Activated CD4-positive, alpha-beta T cell treated with anti-CD3 and anti-CD28 coated beads for 48 hours (primary cell): ENCODE measurements around the gene PPP3CA.
A peak's percentile ranks its signal among the peaks of the same experiment; 100 is the strongest.
"Not testable (repeated sequence)": the region's sequence is repeated elsewhere in the genome, so short reads cannot be mapped to it uniquely, and the experiment has no call there.

ENCODE experiments used
- DNase-seq: peaks from one replicate; pipeline ENCODE4 v3.0.0-alpha.2; 2020

Gene PPP3CA

DNA sequence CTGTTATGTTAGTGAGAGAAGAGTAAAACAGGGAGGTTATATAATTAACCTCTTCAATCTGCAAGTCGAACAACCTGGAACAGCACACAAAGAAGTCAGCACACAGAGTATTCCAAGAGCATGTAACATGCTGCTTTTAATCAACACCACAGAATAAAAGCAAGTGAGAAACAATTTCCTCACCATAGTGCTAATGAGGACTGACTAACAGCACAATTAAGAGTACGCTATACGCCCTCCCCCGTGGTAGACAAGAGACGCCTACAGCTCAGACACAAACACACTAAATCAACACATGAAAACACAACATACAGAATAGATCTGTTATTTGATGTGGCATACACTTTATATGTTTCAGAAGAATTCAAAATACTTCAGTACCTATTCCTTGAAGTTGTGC lies 103.0 kb downstream of the PPP3CA start:
- DNase-seq = no peak

DNA sequence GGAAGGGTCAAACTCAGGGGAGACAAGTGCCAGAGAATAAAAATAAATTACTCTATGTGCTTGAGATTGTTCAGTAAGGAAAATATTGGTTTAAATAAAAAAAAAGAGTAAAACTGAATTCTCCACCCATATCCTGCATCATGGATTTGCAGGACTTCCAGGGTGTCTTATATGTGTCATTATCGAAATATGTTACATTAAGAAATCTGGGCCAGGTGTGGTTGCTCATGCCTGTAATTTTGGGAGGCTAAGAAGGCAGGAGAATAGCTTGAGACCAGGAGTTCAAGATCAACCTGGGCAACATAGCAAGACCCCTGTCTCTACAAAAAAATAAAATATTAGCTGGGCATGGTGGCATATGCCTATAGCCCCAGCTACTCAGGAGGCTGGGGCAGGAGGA lies 104.9 kb downstream of the PPP3CA start:
- DNase-seq = no peak

DNA sequence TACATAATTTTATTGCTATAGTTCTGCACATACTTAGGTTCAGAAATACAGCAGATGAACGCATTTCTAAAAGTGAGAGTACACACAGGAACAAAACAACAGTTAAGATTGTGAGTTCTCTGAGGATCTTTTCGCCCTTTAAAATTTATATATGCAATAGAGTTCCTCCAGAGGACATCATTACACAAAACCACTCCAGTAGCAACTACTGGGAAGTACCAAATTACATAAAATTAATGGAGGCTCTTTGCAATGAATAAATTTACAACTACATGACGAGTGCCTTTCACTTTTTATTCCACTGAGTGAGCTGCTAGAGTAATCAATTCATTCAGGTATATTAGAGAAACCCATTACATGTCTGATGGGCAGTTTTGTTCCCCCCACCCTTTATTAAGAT lies 107.2 kb downstream of the PPP3CA start:
- no peak for DNase-seq

DNA sequence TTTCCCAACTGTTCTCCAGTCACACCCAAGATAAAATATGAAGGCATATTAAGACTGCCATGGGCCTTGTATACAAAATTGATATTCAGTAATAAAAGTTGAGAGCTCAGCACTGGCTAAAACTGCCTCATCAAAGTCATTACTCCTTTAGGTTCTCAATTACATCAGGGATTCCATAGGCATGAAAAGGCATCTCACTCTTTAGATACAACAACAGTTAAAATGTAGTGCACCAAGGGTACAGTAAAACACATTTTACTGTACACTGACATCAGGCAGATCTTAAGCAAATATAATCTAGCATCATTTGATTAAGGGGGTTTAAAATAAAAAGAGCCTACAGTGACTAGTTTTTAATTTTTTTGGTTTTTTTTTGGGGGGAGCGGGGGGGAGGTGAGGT lies 107.7 kb downstream of the PPP3CA start:
- no peak for DNase-seq

DNA sequence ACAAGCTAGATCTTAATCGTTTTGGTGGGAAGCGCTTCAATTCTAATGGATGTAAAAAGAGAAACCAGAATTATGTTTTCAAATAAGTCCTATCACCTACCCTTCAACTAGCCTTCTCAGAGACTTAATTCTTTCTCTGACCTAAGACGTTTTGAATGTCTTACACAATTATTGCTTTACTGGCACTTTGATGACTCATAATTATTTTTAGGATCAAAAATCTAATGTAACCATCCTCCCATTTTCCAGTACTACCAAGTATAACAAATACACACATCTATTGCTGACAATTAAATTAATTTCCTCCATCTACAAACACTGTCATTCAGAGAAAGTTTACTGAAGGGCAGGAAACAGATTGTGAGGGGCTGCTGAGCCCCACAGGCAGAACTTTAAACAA lies 108.6 kb downstream of the PPP3CA start:
- DNase-seq = no peak

DNA sequence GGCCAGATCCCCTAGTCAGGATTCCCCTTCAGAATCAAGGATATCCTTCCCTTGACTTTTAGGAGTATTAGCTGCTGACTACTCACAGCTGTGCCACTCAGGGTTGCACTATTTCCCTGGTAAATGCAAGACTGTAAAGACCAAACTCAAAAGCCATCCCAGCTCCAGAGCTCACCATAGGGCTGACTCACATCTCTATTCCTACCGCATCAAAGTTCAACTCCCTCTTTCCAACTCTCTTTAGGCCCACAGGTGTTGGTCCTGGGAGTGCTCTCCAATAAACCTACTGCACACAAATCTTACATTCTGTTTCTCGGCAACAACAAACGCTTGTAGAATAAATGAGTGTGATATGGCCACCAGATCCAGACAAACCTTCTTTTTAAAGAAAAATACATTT lies 109.6 kb downstream of the PPP3CA start:
- DNase-seq = no peak

DNA sequence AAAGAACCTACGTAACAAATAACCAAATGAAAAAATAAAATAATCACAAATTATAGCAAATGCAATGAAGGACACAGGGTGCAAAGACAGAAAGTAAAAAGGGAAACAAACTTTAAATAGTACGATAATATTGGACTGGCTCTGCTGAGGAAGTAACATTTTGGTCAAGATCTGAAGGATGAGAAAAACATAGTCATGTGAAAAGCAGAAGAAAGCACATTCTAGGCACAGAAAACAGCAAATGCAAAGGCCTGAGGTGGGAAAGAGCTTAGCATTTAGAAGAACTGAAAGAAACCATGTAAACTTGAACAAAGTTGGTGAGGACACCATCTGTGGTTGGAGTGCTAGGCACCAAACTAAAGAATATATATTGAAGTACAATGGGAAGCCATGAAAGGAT lies 111.2 kb downstream of the PPP3CA start:
- no peak for DNase-seq

DNA sequence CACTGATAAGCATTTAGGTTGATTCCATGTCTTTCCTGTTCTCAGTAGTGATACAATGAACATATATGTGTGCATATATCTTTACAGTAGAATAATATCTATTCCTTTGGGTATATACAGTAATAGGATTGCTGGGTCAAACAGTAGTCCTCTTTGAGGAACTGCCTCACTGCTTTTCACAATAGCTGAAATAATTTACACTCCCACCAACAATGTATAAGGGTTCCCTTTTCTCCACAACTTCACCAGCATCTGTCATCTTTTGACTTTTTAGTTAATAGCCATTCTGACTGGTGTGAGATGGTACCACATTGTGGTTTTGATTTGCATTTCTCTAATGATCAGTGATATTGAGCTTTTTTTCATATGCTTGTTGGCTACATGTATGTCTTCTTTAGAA lies 113.2 kb downstream of the PPP3CA start:
- not testable (repeated sequence) for DNase-seq

DNA sequence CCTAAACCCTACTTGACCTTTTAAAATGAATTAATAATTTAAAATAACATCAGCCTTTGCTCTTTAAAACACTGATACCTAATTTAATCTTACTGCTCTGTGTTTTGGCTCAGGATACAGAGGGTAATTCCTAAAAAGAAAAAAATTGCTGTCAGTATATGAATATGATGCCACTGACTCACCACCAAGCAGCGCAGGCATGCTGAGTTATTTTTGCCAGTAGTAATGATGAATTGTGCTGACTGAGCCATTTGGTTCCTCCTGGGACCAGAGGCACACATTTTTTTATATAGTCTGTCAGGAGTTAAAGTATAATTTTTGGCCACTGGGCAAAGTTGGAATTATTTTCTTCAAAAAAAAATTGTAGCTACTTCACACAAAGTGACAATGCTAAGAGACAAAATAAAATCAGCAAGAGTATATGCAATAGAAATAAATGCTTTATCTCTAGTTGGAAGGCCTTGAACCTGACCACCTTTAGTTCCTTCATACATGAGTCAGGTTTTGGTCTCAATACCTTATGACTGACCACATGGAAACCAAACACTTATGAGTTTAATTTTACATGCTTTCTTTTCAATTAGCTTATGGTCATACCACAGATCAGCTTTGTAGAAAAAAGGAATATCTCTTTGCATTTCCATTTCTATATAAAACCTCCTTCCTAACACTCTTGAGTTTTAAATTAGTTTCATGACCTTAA lies 115.1 kb downstream of the PPP3CA start:
- DNase-seq = peak; percentile 30

DNA sequence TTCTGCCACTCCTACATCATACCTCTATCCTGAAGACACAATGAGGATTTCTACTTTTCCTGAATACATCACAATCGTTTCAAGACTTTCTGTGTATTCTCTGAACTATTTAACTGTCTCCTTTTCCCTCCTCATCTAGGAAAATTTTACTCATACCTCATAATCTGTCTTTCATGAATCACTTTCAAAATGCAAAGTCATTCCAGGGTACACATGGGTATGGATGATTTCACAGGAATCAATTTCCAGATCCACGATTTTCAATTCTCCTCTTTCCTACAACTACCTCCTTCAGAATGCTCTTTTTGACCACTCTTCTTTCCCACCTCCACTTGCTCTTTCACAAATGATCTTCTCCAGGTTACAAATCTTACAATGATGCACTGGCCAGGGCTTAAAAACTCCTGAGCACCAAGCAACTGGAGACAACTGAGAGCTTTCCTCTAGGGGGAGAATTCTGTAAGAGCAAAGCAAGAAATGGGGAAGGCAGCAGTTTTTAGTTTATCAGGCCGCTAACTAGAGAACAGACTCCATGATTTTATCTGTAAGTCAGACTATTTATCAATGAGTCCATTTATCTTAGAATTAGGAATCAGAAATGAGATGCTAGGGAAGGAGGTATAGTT lies 116.4 kb downstream of the PPP3CA start:
- DNase-seq = no peak

DNA sequence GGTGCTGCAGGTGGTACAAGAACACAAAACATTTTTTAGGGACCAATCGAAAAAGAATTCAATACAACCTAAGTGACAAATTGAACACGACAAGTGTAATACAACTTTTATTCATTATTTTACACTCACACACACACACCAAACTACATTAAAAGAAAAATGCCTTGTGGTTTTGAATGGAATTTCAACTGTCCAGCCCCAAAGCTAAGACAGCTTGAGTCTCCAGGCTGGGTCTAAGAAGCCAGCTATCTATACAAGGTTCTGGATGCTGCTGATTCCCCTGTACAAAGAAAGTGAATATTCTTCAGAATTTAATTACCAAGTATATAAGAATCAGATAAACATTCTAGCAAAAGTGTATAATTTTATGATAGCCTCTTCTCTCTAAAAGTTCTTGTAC lies 118.2 kb downstream of the PPP3CA start:
- DNase-seq = no peak

DNA sequence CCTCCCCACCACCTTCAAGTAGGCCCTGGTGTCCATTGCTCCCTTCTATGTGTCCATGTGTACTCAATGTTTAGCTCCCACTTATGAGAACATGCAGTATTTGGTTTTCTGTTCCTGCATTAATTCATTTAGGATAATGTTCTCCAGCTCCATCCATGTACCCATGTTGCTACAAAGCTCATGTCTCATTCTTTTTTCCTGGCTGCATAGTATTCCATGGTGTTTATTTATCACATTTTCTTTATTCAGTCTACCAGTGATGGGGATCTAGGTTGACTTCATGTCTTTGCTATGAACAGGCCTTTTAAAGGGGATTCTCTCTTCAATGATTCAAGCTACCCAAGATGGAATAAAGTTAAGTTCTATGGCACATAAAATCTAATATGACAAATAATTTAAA lies 119.6 kb downstream of the PPP3CA start:
- DNase-seq = no peak

DNA sequence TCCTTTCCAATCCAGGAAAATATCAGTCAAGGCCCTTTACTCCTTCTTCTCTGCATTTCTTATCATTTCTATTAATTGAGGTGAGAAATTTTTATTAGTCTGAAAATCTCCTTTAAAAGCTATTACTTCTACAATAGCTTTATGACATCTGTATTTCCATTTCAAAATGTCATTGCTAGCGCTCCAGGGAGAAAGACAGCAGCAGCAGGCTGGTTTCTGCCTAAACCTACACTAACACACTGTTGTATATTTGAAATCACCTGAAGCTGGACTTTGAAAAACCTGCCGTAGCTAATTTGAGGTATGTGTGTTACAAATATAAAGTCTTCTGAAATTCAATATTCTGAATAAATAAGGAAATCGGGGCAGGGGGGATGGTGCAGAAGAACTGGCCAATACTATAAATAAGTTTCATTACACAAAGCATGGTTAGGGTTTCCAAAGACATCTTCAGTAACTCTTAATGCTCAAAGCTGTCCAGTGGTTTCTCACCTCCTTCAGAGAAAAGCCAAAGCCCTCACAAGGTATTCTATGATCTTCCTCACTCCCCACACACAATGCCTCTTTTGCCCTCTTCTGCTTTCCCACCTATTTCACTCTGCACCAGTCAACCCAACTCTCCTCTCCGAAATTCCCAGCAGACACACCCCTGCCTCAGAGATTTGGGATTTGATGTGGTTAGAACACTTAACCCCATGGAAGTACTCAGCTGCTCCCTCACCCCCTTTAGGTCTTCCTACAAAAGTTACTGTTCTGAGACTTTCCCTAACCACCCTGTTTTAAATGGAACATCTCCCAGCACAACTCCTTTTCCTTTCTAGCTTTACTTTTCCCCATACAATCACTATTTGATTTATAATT lies 122.7 kb downstream of the PPP3CA start:
- no peak for DNase-seq

DNA sequence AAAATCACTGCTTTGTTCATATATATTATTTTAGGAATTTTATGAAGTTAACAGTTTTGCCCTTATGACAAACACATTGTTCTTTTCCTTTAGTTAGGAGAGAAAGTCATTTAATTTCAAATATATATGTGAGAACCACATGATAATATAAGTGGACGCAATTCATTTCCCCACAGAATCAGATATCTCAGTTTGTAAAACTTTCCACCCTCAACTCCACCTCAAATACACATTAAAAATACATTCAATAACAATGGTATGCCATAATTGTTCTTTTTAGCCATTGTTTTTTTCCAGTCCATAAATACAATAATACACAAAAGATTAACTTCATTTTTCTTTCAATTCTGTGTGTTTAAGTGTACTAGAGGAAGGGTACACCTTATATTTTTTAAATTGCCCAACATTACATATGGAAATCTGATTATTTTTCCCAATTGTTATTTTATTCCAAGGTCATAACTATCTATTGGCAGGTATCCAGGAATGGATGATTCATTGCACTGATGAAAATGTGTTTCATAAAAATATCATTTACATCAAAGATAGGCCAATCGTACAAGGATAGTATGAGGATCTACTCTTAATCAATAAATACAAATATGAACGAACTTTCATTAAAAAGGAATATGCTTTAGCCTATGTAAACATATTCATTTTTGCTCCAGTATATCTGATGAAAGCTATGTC lies 125.0 kb downstream of the PPP3CA start:
- DNase-seq = no peak

DNA sequence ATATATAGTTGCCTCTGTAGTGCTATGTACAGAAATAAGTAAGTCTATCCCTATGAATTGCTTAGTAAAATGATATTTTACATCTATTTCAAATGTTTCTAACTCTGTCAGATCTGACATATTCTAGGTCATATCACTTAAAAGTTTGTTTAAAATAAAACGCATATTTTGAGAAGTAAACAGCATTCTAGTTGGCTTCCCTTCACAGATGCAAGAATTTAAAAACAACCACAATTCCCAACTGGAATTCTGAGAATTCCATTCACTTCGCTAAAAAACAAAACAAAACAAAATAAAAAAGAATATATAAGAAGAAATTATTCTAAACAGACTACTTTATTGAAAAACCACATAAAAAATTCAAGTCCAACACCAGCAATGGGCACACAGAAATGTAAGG lies 126.0 kb downstream of the PPP3CA start:
- DNase-seq = no peak

DNA sequence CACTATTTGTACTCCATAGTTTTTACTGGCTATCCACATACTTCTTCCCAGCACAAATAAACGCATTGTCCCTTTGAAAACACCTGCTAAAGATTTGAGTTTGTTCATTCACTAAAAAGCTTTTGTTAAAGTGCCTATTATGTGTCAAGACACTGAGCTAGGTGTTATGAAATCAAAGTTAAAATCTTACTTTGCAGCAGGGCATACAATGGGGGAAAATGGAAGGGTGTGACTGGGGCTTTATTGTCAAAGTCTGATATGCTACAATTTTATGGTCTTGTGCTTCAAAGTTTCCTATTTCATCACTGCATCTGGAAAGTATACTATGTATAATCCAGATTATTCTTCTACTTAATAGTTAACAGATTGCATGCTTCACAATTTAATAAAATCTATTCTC lies 128.4 kb downstream of the PPP3CA start:
- DNase-seq = no peak

DNA sequence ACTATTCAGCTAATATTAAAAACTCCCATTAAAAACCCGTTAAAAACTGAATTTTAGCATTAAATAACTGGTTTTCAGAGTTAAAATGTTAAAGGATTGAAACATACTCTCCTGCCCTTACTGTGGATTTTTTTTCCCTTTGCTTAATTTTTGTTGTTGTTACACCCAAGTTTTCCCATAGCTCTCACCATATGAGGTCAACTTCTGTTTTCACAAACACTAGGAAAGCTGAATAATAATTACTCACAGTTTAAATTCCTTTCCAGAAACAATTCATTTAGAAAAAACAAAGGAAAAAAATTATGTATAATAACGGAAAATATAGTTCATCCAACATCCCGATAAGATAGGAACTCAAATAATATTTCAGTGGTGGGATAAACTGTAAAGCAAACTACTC lies 129.0 kb downstream of the PPP3CA start:
- DNase-seq = no peak

DNA sequence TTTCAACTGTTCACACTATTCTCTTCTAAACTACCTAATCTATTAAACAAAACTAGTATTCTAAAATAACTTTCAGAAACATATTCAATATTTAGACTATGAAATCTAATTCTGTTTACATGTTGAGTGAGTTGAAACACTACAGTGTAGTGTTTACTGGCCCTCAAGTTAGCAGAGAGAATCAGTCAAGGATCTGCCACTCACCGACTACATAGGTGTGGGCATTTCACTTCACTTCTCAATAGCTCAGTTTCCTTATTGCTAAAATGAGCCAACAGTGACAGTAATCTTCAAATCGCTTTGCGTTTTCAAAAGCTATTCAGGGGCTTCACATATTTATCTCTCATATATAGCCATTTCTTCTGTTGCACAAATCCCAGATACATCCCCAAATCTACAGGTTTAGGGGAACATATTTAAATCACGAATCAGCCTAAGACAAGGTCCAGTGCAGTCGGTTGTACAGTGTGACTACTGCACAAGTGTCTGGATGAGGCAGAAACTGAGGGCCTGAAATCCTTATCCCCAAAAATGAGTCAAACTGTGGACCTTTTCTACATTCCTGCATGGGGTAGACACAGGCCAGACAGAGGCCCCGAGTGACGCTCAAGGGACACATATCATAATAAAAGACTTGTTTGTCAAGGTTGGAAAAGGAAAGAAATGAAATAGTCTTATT lies 129.8 kb downstream of the PPP3CA start:
- DNase-seq = no peak

DNA sequence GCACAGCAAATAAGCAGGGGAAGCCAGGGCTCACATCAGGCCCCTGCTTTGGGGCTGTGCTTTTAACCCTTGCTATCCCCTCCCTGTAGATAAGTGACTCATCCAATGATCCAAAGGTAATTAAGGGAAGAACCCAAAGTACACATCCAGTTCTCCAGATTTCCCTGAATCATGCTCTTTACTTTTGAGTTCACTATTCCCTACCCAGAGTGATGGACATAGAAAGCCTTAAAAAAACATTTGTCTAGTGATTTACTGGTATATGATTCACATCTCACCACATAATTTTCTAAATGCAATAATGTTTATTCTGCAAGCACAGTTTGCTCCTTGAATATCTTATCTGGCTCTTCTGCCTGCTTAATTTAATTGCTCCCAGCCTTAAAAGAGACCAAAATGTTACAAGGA lies 136.2 kb downstream of the PPP3CA start:
- DNase-seq = no peak

DNA sequence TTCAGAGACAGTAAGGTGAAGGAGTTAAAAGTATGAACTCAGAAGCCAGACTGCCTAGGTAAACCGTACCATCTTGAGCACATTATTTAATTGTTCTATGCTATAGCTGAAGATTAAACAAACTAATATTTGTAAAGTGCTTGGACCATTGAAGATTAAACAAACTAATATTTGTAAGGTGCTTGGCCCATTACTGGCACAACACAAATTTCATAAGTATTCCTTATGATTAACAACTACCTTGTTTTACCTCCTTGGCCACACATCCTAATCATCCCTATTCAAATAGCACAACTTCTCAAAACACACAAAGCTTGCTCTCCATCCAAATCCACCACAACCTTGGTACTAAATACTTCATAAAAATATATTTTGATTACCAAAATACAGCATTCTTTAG lies 137.0 kb downstream of the PPP3CA start:
- no peak for DNase-seq

DNA sequence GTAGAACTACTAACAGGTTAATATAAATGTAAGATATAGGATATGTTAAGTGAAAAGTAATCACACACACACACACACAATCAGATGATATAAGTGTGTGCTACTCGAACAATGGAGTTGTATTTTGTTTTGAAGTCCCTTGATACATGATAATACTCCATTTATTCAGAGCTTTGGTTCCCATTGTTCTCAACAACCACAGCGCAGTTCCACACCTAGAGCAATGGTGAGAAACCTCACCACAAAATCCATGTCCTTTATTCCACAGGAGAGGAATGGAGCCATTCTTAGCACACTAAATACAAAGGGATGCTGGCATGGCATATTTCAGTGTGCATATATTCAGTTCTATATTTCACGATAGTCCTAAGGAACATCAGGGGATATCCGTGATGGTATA lies 139.2 kb downstream of the PPP3CA start:
- DNase-seq = no peak

DNA sequence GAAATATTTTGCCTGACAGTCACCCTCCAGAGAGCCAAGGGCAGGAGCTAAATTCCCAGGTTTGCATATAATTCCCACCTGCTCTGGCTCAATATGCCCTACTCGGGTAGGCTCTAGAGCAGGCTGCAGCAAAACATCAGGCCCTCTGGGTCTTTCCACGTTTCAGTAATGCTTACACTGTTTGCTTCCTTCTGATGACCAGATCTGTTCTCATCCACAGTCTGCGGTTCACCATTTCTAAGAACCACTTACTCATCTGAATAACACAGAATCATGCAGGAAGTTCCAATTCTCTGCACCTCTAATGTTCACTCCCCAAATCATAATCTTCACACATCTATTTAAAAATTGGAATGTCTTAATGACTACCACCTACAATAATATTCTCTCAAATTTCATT lies 141.4 kb downstream of the PPP3CA start:
- DNase-seq = peak; percentile 51

DNA sequence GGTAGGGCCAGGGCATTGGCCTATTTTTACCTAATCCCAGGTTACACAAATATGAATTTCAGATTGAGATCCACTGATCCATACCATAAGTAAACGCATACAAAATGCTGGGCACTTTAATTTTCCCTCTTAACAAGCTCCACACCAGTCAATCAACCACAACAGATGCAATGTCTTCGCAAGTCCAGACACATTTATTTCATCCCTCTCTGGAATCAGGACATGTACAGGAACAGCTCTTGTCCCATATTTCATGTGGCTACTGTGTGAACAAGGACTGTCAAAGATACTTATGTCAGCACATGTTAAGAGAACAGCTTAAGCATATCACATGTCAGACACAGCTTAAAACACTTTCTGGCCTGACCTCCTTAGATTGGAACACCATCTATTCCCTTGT lies 145.9 kb downstream of the PPP3CA start:
- DNase-seq = no peak
